ENCODE results near the gene TSPAN10. TPM values are rescaled to one million over a fixed set of nuclear protein-coding genes. Genes with fewer than 3 reads are reported as not detected.

The TSPAN10 gene
- total RNA-seq, 1 donor from 2014 or later = 3.0 TPM

GRCh38 chr17:81621494-81622130, 15.4 kb upstream of the TSPAN10 start:
- peaks cover 45% of the 10 kb centered on the region for H3K36me3 Mint-ChIP-seq
- H3K27ac Mint-ChIP-seq = no peak overlapping the region

GRCh38 chr17:81630274-81630673, 6.7 kb upstream of the TSPAN10 start:
- TF ChIP-seq CTCF (conservative IDR thresholded peaks at IDR 0.05) = no peak
- Mint-ChIP-seq H3K27ac (no peak overlapping the region), H3K4me3 (no peak overlapping the region), H3K27me3 (no peaks in the 10 kb centered on the region), H3K36me3 (peaks cover 24% of the 10 kb centered on the region), H3K9me3 (no peaks in the 10 kb centered on the region), H3K4me1 (ENCODE audit: unreplicated experiment) (no peaks in the 10 kb centered on the region)
- DNase-seq (ENCODE audit: extremely low spot score, unreplicated experiment) = no peak

More at GRCh38 chr17:81621494-81622130, 15.4 kb upstream of the TSPAN10 start:
- H3K27me3 Mint-ChIP-seq = no peaks in the 10 kb centered on the region
- H3K9me3 Mint-ChIP-seq = no peaks in the 10 kb centered on the region
- TF ChIP-seq CTCF (conservative IDR thresholded peaks at IDR 0.05) = no peak
- no peak for DNase-seq (ENCODE audit: extremely low spot score, unreplicated experiment)
- no peak overlapping the region for H3K4me3 Mint-ChIP-seq
- H3K4me1 Mint-ChIP-seq (ENCODE audit: unreplicated experiment) = no peaks in the 10 kb centered on the region

- H3K36me3 Mint-ChIP-seq = peaks cover 15% of the 10 kb centered on the region
- TF ChIP-seq CTCF (conservative IDR thresholded peaks at IDR 0.05) = no peak
- H3K27ac Mint-ChIP-seq = no peak overlapping the region
- H3K9me3 Mint-ChIP-seq = no peaks in the 10 kb centered on the region
- no peak overlapping the region for H3K4me3 Mint-ChIP-seq
- H3K4me1 Mint-ChIP-seq (ENCODE audit: unreplicated experiment) = peaks cover 8% of the 10 kb centered on the region
- H3K27me3 Mint-ChIP-seq = no peaks in the 10 kb centered on the region
- no peak for DNase-seq (ENCODE audit: extremely low spot score, unreplicated experiment)
Measured at GRCh38 chr17:81631482-81631881, 5.5 kb upstream of the TSPAN10 start.

- H3K4me3 Mint-ChIP-seq = peak overlapping the region; percentile 96
- TF ChIP-seq CTCF (conservative IDR thresholded peaks at IDR 0.05) = no peak
- H3K9me3 Mint-ChIP-seq = no peaks in the 10 kb centered on the region
- no peaks in the 10 kb centered on the region for H3K27me3 Mint-ChIP-seq
- H3K4me1 Mint-ChIP-seq (ENCODE audit: unreplicated experiment) = peaks cover 12% of the 10 kb centered on the region
- H3K36me3 Mint-ChIP-seq = peaks cover 3% of the 10 kb centered on the region
- H3K27ac Mint-ChIP-seq = peak overlapping the region; percentile 95
- DNase-seq (ENCODE audit: extremely low spot score, unreplicated experiment) = no peak
Measured at GRCh38 chr17:81635431-81635830, 1.6 kb upstream of the TSPAN10 start.

GRCh38 chr17:81635973-81636504, 957 bp upstream of the TSPAN10 start:
- no peak for DNase-seq (ENCODE audit: extremely low spot score, unreplicated experiment)
- no peaks in the 10 kb centered on the region for H3K27me3 Mint-ChIP-seq
- peak overlapping the region; percentile 96 for H3K4me3 Mint-ChIP-seq
- peaks cover 3% of the 10 kb centered on the region for H3K36me3 Mint-ChIP-seq
- H3K27ac Mint-ChIP-seq = peak overlapping the region; percentile 95
- no peaks in the 10 kb centered on the region for H3K9me3 Mint-ChIP-seq
- peaks cover 12% of the 10 kb centered on the region for H3K4me1 Mint-ChIP-seq (ENCODE audit: unreplicated experiment)
- TF ChIP-seq CTCF (conservative IDR thresholded peaks at IDR 0.05) = no peak

Measured in type B pancreatic cell (in vitro differentiated cells).